ENCODE results near the gene KANSL1. TPM values are rescaled to one million over a fixed set of nuclear protein-coding genes. Genes with fewer than 3 reads are reported as not detected.

KANSL1 gene
- total RNA-seq, 4 donors from 2014 or later: 53.8 to 107 (median 60.6) TPM

GRCh38 chr17:45989759-45990158, 203.5 kb downstream of the KANSL1 start:
- no peak for DNase-seq (ENCODE audit: low spot score in 2 of 2)
- no peak for TF ChIP-seq CTCF (IDR thresholded peaks at IDR 0.05)
- no peak for TF ChIP-seq POLR2A (IDR thresholded peaks at IDR 0.05)
- no peak overlapping the region for H3K4me3 ChIP-seq (ENCODE audit: low read depth, poor library complexity, severe bottlenecking)
- 79 to 91% methylated on average over 3 of the region's 3 CpGs for WGBS, 2 donors
- intact Hi-C loops (cut with DNase I; ENCODE audit: low total_unique reads): no loop called here

- TF ChIP-seq CTCF (IDR thresholded peaks at IDR 0.05): no peak
- TF ChIP-seq POLR2A (IDR thresholded peaks at IDR 0.05): no peak
- intact Hi-C loops (cut with DNase I; ENCODE audit: low total_unique reads): no loop called here
- 75 to 81% methylated on average over 5 of the region's 5 CpGs for WGBS, 2 donors
- H3K4me3 ChIP-seq (ENCODE audit: low read depth, poor library complexity, severe bottlenecking): no peak overlapping the region
- DNase-seq (ENCODE audit: low spot score in 2 of 2): no peak
These were observed 205.5 kb downstream of the KANSL1 start for GRCh38 chr17:45987706-45988105.

GRCh38 chr17:45986056-45986455, 207.2 kb downstream of the KANSL1 start:
- intact Hi-C loops (cut with DNase I; ENCODE audit: low total_unique reads): no loop called here
- WGBS, 2 donors: 84 to 92% methylated on average over 4 of the region's 4 CpGs
- no peak overlapping the region for H3K4me3 ChIP-seq (ENCODE audit: low read depth, poor library complexity, severe bottlenecking)
- TF ChIP-seq CTCF (IDR thresholded peaks at IDR 0.05): no peak
- TF ChIP-seq POLR2A (IDR thresholded peaks at IDR 0.05): no peak
- DNase-seq (ENCODE audit: low spot score in 2 of 2): no peak

- intact Hi-C loops (cut with DNase I; ENCODE audit: low total_unique reads): no loop called here
- 69 to 78% methylated on average over 4 of the region's 4 CpGs for WGBS, 2 donors
- H3K4me3 ChIP-seq (ENCODE audit: low read depth, poor library complexity, severe bottlenecking): no peak overlapping the region
- DNase-seq (ENCODE audit: low spot score in 2 of 2): no peak
- TF ChIP-seq POLR2A (IDR thresholded peaks at IDR 0.05) (no peak), CTCF (IDR thresholded peaks at IDR 0.05) (no peak)
These were observed 207.8 kb downstream of the KANSL1 start for GRCh38 chr17:45985447-45985846.

GRCh38 chr17:45984368-45984767, 208.9 kb downstream of the KANSL1 start:
- intact Hi-C loops (cut with DNase I; ENCODE audit: low total_unique reads): no loop called here
- WGBS, 2 donors: 92 to 96% methylated on average over 5 of the region's 5 CpGs
- no peak for DNase-seq (ENCODE audit: low spot score in 2 of 2)
- no peak overlapping the region for H3K4me3 ChIP-seq (ENCODE audit: low read depth, poor library complexity, severe bottlenecking)
- TF ChIP-seq CTCF (IDR thresholded peaks at IDR 0.05) (no peak), POLR2A (IDR thresholded peaks at IDR 0.05) (no peak)

- TF ChIP-seq CTCF (IDR thresholded peaks at IDR 0.05) (no peak), POLR2A (IDR thresholded peaks at IDR 0.05) (no peak)
- intact Hi-C loops (cut with DNase I; ENCODE audit: low total_unique reads): no loop called here
- no peak overlapping the region for H3K4me3 ChIP-seq (ENCODE audit: low read depth, poor library complexity, severe bottlenecking)
- DNase-seq (ENCODE audit: low spot score in 2 of 2): no peak
- WGBS, 2 donors: 84 to 85% methylated on average over 31 of the region's 31 CpGs
These were observed 209.5 kb downstream of the KANSL1 start for GRCh38 chr17:45983614-45984310.
